ENCODE measurements around the gene BCR.
A peak's percentile ranks its signal among the peaks of the same experiment; 100 is the strongest.
"Not testable (repeated sequence)": the region's sequence is repeated elsewhere in the genome, so short reads cannot be mapped to it uniquely, and the experiment has no call there.

Gene BCR

DNA sequence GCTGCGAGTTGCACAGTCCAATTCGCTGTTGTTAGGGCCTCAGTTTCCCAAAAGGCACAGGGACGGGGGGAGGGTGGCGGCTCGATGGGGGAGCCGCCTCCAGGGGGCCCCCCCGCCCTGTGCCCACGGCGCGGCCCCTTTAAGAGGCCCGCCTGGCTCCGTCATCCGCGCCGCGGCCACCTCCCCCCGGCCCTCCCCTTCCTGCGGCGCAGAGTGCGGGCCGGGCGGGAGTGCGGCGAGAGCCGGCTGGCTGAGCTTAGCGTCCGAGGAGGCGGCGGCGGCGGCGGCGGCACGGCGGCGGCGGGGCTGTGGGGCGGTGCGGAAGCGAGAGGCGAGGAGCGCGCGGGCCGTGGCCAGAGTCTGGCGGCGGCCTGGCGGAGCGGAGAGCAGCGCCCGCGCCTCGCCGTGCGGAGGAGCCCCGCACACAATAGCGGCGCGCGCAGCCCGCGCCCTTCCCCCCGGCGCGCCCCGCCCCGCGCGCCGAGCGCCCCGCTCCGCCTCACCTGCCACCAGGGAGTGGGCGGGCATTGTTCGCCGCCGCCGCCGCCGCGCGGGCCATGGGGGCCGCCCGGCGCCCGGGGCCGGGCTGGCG, at the start of gene BCR:
TSS of gene BCR (plus strand) at position 209 of the 592 bp plus-strand sequence. CDS start 452 bp downstream, outside the sequence.
- peak; percentile 87 for DNase-seq

GRCh38 chr22:23130697-23131096, 49.6 kb upstream of the BCR start:
- no peak for DNase-seq

- DNase-seq, result no peak
Measured at GRCh38 chr22:23131931-23132330, 48.4 kb upstream of the BCR start.

- DNase-seq, result no peak
Measured at GRCh38 chr22:23132376-23133091, 47.8 kb upstream of the BCR start.

DNA sequence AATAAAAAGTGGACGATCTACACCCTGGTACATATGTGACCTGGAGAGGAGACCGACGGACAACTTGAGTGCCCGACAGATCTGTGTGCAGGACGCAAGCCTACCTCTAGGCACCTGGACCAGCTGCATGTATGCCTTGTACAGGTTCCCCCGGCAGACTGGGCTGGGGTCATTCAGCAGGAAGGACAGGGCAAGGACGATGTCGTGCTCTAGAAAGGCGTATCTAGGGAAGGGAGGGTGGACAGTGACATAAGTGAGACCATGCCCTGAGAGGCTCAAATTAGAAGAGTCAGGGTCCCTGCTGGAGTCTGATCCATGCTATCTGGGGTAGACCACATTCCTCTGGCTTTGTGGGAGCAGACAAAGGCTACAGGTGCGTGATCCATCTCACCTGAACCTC, 46.4 kb upstream of the BCR start:
- DNase-seq, result no peak

DNA sequence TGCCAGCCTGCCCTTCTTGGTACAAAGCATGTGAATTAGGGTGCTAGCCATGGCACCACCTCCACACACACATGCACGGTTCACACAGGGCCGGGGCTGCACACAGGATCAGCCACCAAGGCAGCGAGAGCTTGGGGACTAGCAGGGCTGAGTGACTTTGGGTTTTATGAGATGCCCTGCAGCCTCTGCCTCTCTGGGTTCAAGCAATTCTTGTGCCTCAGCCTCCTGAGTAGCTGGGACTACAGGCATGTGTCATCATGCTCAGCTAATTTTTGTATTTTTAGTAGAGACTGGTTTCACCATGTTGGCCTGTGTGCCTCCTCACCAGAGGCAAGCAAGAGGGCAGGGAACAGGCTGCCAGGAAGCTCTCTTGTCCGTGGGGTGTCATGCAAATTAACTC, 43.3 kb upstream of the BCR start:
- DNase-seq, result not testable (repeated sequence)

- DNase-seq, result no peak
Measured at GRCh38 chr22:23137468-23137867, 42.8 kb upstream of the BCR start.

DNA sequence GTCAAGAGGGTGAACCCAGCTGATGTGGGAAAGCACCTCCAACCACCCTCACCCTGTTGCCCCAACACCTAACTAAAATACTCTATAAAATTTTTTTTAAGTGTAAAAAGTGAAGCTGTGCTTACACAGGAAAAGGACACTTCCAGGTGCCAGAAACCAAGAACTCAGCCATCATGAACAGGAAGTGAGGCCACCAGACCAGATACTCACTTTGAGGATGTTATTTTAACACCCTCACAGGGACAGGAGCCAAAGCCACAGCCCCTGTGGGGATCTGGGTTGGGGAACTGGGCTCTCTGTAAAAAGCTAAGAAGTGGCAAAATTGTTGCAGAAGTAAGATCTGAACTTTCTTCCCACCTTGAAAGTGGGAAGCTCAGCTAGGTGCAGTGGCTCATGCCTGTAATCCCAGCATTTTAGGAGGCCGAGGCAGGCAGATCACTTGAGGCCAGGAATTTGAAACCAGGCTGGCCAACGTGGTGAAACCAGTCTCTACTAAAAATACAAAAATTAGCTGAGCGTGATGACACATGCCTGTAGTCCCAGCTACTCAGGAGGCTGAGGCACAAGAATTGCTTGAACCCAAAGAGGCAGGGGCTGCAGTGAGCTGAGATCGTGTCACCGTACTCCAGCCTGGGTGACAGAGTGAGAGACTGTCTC, 42.3 kb upstream of the BCR start:
- DNase-seq, result no peak

DNA sequence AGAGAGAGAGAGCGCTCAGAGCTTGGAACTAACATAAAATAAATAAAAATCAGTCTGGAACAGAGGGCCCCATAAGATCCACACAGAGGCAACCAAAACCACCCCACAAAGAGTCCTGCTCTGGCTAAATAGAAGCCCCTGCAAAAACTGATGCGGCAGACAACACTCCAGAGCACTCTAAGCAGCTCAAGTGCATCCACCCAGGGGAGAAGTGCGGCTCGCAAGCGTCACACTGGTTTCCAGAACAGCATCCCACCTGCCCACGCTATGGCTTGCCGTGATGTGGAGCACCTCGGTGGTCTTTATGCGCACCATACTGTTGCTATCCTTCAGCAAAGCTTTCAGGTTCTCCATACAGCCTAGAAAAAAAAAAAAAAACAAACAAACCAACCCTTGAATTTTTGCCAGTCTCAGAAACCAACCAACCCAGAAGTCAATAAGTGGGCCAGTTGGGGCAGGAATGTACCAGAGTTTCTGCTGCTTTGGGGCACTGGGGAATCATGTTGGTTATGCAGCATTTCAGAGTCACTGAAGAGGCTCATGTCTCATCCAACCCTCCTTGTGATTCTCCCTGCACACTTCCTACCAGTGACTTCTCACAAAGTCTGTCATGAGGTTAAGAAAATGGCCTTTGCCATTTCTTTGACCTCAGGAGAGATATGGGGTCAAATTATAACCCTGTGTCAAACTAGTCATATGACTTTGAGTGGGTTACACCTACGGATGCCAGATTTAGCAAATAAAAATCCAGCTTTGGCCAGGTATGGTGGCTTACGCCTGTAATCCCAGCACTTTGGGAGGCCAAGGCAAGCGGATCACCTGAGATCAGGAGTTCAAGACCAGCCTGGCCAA, 41.5 kb upstream of the BCR start:
- DNase-seq, result no peak

DNA sequence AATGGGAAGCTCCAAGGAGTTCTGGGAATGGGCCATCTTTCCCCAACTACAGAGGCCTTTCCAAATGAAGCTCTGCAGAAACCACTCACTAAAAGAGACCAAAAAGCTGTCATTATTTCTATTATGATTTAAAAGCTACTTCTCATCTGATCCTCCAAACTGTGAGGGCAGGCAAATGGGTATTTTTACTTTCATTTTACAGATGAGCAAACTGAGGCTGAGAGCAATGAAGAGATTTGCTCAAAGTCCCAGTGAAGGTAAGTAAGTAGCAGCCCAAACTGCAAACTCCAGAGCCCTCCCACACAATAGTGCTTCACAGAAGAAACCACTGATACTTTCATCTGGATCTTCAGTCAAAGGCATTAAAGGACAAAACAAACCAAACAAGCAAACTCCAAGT, 39.9 kb upstream of the BCR start:
- DNase-seq, result no peak

DNA sequence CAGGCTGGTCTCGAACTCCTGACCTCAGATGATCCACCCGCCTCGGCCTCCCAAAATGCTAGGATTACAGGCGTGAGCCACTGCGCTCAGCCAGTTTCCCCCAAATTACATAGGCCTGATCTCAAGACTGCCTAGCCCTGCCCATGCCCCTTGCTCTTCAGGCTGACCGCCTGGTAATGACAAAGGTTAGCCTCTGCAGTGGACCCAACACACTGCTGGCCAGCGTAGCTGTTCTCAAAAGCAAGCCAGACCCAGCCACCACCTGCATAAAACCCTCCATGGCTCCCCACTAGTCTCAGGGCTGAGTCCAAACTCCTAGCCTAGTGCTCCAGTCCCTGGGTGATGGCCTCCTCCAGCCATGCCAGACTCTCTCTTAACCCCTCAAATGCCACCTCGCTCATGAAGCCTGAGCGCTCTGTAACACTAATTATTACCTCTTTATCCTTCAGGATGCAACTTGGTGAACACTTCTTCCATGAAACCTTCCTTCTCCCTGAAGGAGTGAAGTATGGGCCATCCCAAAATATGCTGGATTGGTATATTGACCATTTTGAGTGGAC, 37.7 kb upstream of the BCR start:
- no peak for DNase-seq

GRCh38 chr22:23143119-23143518, 37.2 kb upstream of the BCR start:
- no peak for DNase-seq

DNA sequence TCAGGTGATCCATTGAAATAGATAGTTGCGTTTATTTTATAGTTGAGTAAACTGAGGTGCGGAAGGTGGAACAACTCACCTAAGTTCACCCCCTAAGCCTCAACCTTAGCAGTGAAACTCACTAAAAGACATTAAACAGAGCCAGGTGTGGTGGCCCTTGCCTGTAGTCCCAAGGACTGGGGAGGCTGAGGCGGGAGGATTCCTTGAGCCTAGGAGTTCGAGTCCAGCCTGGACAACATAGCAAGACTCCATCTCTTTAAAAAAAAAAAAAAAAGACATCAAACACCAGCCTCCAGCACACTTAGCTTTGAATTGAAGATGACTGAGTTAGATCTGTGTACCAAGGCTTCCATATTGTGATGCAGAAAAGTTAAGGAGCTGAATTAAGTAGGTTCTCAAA, 35.9 kb upstream of the BCR start:
- DNase-seq, result no peak

DNA sequence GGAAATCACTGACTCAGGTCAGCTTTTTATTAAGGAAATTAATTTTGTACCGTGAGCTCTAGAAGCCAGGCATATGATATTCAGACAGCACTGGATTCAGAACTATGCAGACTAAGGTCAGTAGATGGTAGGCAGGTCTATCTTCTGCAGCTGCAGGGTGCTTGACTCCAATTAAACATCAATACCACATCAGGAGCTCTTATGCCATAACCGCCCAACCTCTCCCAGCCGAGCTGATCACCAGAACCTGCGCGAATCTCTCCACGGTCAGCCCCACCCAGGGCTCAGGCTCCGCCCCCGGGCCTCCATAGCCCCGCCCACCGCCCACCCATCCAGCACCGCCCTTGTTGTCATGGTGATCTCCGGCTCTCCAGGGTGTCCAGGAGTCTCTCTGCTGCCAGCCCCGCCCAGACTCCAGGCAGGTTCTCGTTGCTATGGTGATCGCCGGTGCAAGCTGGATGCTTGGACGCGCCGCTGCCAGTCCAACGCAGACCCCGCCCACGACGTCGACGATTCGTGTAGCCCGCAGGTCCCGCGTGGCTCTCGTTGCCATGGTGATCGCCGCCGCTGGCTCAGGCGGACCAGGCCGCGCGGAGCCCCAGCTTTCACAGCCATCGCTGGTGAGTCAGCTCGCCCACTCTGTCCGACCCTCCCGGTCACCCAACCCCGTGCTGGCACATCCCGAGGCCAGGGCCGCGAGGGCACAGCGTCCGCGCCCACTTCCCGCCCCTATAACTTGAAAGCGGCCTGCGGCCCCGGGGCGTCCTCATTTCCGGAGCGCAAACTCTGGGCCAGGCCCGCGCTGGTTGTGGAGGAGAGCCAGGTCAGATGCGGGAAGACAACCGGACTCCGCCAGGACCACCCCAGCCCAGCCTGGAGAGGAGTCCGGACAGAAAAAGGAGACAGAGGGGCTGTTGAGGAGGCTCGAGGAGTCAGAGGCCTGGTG, 35.1 kb upstream of the BCR start, which contains the start of gene RAB36:
TSS of gene RAB36 (plus strand) at position 546 of the 946 bp plus-strand sequence. CDS start 1,140 bp downstream, outside the sequence.
- DNase-seq, result peak; percentile 100

DNA sequence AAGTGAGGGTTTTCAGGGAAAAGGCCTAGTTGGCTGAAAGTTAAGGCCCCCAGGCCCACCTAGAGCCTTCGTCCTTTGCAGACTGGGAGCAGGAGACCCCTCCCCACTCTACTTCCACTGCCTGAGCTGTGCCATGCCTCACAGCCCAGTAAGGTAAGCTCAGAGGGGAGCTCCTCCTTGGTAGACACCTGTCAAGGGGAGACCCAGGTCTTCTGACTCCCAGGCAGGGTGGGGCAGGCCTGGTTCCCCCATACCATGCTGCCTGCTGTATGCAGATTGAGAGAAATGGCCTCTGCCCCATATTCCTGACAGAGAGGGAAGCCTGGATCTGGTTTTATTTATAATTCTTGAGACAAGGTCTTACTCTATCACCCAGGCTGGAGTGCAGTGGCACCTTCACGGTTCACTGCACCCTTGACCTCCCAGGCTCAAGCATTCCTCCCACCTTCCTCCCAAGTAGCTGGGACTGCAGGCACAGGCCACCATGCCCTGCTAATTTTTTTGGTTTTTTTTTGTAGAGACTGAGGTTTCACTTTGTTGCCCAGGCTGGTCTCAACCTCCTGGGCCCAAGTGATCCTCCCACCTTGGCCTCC, 34.3 kb upstream of the BCR start:
- DNase-seq, result peak; percentile 49

GRCh38 chr22:23146478-23147205, 33.7 kb upstream of the BCR start:
- no peak for DNase-seq

DNA sequence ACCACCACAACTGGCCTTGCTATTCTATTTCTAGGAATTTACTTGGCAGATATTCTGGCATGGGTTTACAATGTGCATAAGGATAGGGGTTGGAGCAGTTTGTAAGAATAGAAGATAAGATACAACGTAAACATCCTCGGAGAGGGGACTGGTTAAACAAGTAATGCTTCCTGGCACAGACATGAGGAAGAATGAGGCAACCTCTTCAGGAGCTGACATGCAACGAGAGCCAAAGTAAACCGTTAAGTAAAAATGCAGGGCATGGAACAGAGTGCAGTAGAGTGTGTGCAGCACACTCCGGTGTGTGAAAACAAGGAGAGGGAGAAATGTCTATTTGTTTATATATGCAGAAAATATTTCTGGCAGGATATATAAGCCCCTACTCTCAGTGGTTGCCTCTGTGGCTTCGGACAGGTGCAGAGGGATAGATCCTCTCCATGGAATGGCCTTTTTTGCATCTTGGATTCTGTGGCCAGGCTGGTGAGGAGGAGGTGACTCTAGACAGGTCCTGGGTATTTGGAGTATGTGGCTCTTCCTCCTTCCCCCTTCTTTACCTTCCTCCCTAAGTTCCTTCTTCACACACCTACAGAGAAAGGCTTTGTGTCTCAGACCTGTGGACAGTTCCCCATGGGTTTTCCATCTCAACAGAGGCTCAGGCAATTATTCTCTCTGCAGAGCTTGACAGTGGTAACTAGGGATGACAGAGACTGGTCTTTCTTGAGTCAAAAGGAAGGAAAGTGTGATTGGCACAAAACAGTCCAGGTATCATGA, 32.5 kb upstream of the BCR start:
- DNase-seq, result no peak

GRCh38 chr22:23149743-23150238, 30.5 kb upstream of the BCR start:
- peak; percentile 33 for DNase-seq

DNA sequence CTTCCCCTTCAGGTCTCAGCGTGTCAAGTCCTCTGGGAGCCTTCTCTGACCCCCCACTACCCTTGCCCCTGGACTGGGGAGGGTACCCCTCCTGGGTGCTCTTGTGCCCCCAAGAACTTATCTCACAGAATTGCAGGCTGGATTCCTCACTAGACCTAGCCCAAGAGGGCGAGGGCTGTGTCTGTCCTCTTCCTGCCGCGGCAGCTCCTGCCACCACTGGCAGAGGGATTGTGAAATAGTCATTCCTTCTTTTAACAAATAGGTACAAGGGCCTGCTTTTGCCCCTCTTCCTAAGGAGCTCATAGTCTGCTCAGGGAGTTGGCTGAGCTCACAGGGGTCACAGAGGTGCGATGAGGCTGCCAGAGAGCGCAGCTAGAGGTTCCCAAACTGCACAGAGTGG, 29.5 kb upstream of the BCR start:
- no peak for DNase-seq

GRCh38 chr22:23151827-23152226, 28.5 kb upstream of the BCR start:
- DNase-seq, result no peak
